GM21367 (cell line): Measurements from ENCODE around the gene SLC36A3.
"Not testable (repeated sequence)": the region's sequence is repeated elsewhere in the genome, so short reads cannot be mapped to it uniquely, and the experiment has no call there.

Experiments
- ATAC-seq: cut with Tn5 transposase; IDR thresholded peaks from one replicate; pipeline ENCODE4 v1.9.1; 2021; ENCODE audit not compliant: unreplicated experiment

Gene SLC36A3

GRCh38 chr5:151309266-151309665 lies 5.7 kb upstream of the SLC36A3 start:
- ATAC-seq = not testable (repeated sequence)

- no peak for ATAC-seq
These were observed 5.3 kb downstream of the SLC36A3 start for GRCh38 chr5:151298063-151298855.

- no peak for ATAC-seq
These were observed 6.6 kb downstream of the SLC36A3 start for GRCh38 chr5:151296974-151297373.

GRCh38 chr5:151296478-151296830 lies 7.1 kb downstream of the SLC36A3 start:
- no peak for ATAC-seq

GRCh38 chr5:151295791-151296477 lies 7.6 kb downstream of the SLC36A3 start:
- ATAC-seq = no peak

GRCh38 chr5:151295138-151295537 lies 8.4 kb downstream of the SLC36A3 start:
- no peak for ATAC-seq

- no peak for ATAC-seq
These were observed 9.9 kb downstream of the SLC36A3 start for GRCh38 chr5:151293624-151294023.

GRCh38 chr5:151288180-151288579 lies 15.4 kb downstream of the SLC36A3 start:
- peak; percentile 62 for ATAC-seq

GRCh38 chr5:151286246-151286645 lies 17.3 kb downstream of the SLC36A3 start:
- no peak for ATAC-seq

GRCh38 chr5:151285683-151286082 lies 17.9 kb downstream of the SLC36A3 start:
- ATAC-seq = no peak

GRCh38 chr5:151284392-151284967 lies 19.1 kb downstream of the SLC36A3 start:
- ATAC-seq = no peak

GRCh38 chr5:151283120-151283825 lies 20.3 kb downstream of the SLC36A3 start:
- no peak for ATAC-seq

- no peak for ATAC-seq
These were observed 22.4 kb downstream of the SLC36A3 start for GRCh38 chr5:151281001-151281639.

- no peak for ATAC-seq
These were observed 23.1 kb downstream of the SLC36A3 start for GRCh38 chr5:151280443-151280842.

GRCh38 chr5:151278845-151279244 lies 24.7 kb downstream of the SLC36A3 start:
- ATAC-seq = no peak

GRCh38 chr5:151275803-151276202 lies 27.8 kb downstream of the SLC36A3 start:
- no peak for ATAC-seq

- ATAC-seq = no peak
These were observed 28.9 kb downstream of the SLC36A3 start for GRCh38 chr5:151274666-151275065.

GRCh38 chr5:151271336-151271735 lies 32.2 kb downstream of the SLC36A3 start:
- no peak for ATAC-seq

GRCh38 chr5:151270599-151270998 lies 33.0 kb downstream of the SLC36A3 start:
- ATAC-seq = peak; percentile 87

GRCh38 chr5:151267491-151268260 lies 35.9 kb downstream of the SLC36A3 start:
- ATAC-seq = no peak
